HUDEP-2 (cell line): Measurements from ENCODE around the gene CTCF.
"Not testable (repeated sequence)": the region's sequence is repeated elsewhere in the genome, so short reads cannot be mapped to it uniquely, and the experiment has no call there.

Source experiments
- DNase-seq, 76 experiments: peaks; one replicate each; lab custom pipeline; 2025; ENCODE audit not compliant: unreplicated experiment in 76 of 76; lab: John Stamatoyannopoulos, UW

The CTCF gene, protein sequence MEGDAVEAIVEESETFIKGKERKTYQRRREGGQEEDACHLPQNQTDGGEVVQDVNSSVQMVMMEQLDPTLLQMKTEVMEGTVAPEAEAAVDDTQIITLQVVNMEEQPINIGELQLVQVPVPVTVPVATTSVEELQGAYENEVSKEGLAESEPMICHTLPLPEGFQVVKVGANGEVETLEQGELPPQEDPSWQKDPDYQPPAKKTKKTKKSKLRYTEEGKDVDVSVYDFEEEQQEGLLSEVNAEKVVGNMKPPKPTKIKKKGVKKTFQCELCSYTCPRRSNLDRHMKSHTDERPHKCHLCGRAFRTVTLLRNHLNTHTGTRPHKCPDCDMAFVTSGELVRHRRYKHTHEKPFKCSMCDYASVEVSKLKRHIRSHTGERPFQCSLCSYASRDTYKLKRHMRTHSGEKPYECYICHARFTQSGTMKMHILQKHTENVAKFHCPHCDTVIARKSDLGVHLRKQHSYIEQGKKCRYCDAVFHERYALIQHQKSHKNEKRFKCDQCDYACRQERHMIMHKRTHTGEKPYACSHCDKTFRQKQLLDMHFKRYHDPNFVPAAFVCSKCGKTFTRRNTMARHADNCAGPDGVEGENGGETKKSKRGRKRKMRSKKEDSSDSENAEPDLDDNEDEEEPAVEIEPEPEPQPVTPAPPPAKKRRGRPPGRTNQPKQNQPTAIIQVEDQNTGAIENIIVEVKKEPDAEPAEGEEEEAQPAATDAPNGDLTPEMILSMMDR

DNA sequence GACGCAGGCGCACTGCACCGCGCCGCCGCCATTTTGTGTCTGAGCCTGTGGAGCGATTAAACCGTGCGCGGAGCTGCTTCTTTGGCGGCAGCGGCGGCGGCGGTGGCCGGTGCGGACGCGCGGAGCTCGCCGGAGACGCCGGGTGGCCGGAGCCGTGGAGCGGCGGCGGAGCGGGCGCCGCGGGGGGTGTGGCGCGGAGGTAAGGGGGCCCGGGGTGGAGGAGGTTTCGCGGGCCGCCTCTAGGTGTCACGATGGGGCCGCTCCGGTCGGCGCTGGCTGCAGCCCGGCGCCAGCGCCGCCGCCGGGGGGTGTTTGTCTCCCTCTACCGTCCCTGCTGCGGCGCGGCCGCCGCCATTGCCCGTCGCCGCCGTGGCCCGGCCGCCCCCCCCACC lies at the start of gene CTCF:
Gene CTCF, plus strand, starts transcription at position 1 of the 392 bp plus-strand sequence. CDS start 48,307 bp downstream, outside the sequence.
- peak in 65 of 76 experiments; percentile 42 to 95 (median 73) for DNase-seq

DNA sequence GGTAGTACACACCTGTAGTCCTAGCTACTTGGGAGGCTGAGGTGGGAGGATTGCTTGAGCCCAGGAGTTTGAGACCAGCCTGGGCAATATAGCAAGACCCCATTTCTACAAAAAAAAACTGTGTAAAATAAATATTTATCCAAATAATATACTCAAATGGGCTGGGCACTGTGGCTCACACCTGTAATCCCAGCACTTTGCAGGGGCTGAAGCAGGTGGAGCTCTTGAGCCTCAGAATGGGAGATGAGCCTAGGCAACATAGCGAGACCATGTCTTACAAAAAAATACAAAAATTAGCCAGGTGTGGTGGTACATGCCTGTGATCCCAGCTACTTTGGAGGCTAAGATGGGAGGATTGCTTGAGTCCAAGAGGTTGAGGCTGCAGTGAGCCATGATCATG lies 48.4 kb upstream of the CTCF start:
- DNase-seq: not testable (repeated sequence)

DNA sequence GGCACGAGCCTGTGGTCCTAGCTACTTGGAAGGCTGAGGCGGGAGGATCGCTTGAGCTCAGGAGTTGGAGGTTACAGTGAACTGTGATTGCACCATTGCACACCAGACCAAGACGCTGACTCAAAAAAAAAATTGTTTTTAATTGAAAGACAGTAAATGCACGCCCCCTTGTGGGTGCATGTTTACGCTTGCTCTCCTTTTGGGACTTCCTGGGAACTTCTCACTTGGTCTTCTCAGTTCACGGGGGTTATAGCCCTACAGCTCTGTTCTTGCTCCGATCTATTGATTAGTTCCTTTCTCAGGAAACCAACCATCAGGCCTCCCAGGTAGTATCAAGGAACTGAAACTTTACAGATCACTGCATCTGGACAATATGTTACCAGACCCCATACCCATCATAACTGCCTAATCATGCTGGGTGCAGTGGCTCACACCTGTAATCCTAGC lies 47.9 kb upstream of the CTCF start:
- peak in 68 of 76 experiments; percentile 11 to 83 (median 64) for DNase-seq

DNA sequence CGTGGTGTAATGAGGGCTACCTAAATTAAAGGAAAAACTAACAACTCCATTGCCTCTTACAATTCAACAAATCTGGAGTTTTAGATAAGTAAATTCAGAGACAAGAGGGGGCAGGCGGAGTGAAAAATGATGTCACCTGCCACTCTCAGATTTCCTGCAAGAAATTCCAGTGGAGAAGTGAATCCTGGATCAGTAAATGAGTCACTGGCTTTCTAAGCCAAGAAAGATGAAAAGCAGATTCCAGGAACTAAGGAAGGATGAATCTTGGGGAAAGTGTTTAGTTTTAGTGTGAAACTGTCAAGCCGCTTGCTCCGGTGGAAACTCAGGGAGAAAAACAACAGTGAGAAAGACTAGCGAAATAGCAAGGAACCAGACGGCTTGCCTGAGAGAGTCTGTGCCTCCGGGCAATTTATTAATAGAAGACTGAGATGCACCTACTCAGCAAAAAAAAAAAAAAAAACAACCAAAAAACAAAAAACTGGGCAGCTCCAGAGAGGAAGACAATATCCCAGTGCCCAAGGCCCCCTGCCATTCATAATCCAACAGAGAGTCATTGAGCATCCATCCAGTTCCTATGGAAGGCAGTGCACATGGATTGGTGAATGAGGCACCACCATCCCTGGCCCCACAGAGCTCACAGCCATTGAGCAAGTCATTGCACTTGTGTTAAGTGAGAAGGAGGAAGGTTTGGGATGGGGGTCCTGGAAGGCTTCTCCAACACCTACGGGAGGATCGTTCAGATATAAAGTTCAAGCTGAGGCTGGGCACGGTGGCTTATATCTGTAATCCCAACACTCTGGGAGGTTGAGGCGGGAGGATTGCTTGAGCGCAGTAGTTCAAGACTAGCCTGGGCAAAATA lies 45.8 kb upstream of the CTCF start:
- DNase-seq: no peak

DNA sequence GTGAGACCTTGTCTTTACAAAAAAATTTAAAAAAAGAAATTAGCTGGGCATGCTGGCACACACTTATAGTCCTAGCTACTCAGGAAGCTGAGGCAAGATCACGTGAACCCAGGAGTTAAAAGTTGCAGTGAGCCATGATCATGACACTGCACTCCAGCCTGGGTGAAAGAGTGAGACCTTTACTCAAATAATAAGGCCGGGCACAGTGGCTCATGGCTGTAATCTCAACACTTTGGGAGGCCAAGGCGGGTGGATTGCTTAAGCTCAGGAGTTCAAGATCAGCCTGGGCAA lies 45.2 kb upstream of the CTCF start:
- DNase-seq: no peak

DNA sequence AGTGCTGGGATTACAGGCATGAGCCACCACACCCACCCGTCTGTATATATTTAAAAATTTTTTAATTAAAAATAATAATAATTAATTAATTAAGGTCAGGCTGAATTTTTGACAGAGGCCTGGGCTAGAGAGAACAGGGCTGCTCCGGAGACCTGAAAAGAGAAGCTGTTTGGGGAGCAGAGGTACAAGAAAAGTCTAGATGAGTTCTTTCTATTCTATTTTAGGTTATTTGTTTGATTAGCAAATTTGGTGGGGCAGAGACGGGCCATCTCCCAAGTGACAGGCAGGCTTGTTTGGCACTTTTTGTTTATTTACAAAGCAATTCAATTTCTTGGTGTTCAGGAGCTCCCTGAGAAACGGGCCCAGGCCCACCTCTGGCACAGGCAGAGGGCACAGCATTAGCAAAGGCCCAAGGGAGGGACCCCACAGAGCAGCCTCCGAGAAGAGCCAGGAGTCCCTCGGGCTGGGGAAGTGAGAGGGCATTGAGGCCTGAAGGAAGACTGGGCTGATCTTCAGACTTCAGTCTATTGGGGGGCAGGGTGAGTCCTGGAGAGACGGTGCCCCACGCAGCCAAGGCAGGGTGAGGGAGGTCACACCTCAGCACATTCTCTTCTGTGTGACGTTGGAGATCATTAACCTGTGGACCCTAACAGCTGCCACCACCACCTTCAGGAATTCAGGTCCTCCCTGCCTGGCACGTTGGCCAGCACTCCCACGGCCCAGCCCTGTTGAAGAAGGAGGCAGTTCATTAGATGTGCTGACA lies 44.5 kb upstream of the CTCF start:
- DNase-seq: no peak

DNA sequence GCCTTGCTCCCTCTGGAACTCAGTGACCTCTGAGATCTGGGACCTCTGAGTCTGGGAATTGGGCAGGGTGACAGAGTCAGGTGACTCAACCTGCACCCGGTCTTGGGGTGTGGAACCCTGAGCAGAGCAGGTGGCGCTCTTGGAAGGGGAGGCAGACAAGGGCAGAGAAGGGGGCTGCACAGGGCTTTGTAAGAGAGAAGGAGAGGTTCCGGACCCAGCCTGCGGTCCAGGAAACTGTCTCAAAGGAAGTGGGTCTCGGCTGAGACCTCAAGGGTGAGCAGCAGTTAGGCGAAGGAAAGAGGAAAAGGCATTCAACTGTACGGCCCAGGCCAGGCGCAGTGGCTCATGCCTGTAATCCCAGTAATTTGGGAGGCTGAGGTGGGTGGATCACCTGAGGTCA lies 43.6 kb upstream of the CTCF start:
- DNase-seq: no peak

DNA sequence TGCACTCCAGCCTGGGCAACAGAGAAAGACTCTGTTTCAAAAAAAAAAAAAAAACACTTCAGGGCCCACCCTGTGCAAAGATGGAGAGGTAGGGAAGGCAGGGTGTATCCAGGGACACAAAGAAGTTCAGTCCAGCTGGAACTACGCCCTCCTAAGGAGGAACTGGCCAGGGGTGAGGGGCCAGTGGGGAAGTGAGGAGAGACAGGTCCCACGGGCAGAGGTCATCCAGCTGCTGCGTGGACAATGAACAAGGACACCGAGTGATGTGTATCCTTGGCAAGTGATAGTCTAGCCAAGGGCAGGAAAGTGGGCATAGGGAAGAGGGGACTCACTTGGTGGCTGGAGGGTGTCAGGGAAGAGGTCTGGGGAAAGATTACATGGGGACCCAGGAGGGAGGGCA lies 43.1 kb upstream of the CTCF start:
- no peak for DNase-seq

DNA sequence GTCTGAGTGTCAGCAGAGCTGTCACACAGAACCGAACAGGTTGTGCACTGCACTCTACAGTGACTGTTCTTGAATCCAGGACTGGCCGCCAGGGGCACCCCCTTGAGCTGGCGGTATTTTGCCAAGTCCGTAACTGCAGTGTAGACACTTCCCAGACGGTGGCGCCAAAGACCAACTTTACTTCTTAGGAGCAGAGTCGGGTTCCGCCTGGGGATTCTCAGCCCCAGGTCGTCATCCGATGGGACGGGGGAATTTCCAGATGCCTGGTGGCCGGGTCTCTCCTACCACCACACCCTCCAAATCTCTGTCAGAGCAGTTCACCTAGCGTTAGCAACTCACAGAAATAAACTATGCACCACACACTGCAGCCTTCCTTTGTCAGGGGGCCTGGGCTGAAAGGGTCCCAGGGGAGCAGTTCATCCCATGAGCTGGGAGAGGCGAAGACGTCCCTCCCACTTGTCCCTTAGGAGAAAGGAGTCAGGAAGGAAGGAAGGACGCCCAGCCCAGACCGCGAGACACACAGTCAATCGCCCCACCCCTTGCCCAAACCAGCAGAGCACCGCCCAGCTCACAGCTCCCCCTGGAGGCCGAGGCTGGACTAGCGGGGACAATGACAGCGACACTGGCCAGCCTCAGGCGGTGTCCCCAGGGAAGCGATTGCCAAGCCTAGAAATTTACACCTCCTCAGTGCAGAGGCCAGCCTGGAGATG lies 41.1 kb upstream of the CTCF start:
- DNase-seq: peak in 74 of 76 experiments; percentile 41 to 98 (median 91)

DNA sequence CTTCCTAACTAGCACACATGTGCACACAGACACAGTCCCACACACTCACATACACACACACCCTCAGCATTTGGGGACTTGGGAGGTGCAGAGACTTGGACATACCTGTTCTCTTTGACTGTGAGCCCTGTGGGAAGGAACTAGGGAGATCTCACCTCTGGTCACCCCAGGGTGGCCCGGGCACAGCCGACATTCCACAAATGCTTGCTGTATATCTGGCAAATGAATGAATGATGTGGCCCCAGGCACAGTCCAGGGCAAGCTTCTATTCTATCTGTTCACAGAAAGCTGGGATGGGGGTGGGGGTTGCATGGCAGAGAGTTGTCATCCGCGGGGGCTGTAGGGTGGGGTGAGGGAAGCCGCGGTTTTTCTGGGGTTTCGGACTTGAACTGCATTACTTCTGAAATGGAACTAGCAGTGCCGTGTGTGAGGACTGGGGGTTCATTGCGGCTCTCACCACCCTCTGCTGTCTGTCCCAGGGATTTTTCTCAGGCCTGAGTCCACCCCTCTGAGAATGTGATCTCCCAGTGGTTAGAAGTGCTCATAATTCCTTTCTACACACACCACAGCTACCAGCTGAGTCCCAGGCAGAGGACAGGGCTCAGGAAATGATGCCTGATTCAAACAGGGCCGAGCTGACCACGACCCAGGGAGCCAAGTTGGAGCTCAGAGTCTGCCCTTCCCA lies 37.0 kb upstream of the CTCF start:
- DNase-seq: no peak

DNA sequence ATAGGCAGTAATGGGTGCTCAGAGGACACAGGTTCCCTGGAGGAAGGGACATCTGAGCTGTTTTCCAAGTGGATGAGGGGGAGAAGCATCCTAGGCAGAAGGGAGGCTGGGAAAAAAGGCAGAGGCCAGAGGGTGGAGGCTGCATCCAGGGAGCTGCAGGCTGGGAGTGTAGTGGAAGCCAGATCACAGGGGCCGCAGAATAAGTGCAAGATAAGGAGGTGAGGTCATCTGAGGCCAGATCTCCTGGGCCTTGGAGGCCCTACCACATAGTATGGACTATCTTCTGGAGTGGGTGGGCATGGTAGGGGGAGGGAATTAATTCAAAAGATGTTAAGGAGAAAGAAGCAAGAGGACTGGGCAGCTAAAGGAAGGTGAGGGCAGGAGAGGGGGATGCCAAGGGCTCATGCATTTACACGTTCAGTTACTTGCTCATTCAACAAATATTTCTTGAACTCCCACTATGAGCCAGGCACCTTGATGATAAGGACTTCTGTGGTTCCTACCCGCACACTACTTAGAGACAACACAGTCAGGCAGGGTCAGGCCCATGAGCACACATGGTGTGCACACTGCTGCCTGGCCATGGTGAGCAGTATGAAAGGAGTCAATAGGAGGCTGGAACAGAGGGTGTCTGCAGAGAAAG lies 36.1 kb upstream of the CTCF start:
- DNase-seq: peak in 68 of 76 experiments; percentile 20 to 81 (median 52)

DNA sequence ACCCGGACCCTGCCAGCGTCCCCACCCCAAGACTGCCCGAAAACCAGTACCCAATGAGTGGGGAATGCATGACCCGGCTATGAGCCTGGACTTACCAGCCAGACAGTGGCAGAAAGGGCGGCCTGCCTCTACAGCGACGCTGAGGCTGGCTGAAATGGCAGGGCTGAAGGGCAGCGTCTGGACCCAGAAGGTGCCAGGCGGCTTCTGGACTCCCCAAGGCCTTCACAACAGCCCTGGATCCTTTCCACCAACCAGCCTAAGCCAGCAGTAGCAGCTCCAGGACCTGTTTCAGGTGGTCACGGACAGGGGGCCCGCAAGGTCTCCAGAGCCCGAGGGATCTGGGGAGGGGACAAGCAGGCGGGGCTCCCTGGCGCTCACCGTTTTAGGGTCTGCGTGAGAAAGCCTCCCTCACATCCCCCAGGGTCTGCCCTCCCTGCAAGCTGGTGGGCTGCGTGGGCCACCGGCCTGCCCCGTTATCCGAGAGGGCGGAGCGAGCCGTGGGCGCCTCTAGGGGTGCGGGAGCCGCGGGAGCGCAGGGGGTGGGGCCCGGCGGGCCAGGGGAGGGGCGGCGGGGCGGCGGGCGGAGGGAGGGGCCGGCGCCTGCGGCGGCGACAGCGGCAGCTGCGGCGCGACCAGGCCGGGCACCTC lies 34.0 kb upstream of the CTCF start, which contains the start of gene RIPOR1:
Gene RIPOR1, plus strand, starts transcription at position 608 of the 648 bp plus-strand sequence. CDS start 9,618 bp downstream, outside the sequence.
- DNase-seq: peak in 34 of 76 experiments; percentile 22 to 61 (median 40)

DNA sequence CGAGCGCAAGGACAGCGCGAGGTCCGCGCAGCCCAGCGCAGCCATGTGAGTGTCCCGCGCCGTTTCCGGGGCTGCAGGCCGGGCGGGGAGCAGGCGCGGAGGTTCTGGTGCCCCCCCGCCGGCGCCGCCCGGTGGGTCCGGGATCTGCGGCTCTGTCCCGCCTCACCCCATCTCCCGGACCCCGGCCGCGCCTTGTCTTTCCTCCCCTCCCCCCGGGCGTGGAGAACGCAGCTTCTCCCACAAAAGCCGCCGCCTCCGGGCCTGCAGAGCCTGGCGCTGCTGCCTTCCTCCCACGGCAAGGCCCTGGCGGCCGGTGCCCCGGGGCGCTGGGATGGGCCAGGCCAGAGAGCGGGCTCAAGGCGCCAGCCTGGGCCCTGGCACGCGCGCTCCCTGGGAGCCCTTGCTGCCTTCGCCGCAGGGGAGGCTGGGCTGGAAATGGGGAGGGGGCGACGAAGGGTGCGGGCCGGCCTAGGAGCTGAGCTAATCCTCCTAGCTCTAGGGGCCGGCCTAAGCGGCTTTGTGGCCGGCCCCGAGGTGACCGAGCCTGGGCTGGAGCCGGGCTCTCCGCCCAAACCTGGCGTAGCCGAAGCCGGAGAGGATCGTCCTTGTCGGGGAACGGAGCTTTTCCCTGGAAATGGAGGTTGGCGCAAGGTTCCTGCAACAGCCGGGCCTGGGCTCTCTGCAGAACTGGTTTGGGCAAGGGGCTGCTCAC lies 33.3 kb upstream of the CTCF start:
- DNase-seq: peak in 13 of 76 experiments; percentile 18 to 50 (median 37)

DNA sequence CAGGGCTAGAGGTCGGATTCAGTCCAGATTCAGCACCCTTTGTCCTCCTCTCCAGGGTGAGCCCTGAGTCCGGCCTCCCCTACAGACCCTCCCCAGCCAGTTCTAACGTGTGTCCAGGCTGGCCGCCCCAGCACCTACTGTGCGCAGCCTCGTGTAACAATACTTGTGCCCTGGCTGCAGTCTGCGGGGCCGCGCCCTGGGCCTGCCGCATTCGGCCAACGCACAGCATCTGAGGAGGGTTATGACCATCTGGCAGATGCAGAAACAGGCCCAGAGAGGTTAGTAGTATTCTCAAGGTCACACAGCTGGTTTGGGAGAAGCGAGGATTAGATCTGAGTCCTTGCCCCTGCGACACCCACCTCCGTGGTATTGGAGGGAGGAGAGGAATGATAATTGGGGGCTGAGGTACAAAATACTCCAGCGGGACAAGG lies 32.7 kb upstream of the CTCF start:
- DNase-seq: peak in 16 of 76 experiments; percentile 12 to 53 (median 30)

DNA sequence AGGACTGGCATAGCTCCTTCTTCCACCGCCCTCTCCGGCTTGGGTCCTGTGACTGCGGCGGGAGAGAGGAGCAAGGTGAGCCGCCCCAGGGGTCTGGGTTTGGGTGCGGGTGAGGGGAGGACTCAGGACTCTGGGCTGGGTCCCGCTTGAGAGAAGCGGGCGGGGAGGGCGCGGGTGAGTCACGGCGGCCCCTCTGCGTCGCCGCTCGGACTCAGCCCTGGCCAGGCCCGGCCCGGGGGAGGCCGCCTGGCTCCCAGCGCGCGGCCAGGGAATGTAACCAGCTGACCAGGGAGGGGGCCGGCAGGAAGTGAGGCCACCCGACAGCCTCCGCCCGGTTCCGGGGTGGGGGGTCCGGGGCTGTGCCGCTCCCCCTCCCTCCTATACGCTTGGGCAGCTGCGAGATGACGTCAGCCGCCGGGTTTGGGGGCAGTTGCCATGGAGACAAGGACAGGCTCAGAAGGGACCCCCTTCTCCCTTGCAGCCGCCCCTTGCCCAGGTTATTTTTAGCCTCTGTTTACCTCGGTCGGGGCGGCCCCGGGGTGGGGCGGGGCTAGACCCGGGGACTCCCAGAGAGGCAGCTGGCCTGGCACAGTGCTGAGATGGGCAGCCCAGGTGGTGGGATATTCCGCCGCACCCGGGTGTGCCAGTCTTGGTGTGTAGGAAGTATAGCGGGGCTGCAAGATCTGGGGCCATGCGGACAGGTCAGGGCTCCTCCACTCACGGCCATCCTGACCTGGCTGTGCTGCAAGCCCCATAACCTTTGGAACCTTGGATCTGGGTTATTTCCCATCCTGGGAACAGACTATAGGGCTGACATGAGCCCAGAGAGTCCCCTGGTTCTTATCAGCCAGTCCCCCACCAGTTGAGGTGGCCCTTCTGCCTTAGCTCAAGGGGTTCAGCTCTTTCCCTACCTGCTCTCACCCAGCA lies 32.0 kb upstream of the CTCF start:
- peak in 14 of 76 experiments; percentile 7 to 44 (median 32) for DNase-seq

DNA sequence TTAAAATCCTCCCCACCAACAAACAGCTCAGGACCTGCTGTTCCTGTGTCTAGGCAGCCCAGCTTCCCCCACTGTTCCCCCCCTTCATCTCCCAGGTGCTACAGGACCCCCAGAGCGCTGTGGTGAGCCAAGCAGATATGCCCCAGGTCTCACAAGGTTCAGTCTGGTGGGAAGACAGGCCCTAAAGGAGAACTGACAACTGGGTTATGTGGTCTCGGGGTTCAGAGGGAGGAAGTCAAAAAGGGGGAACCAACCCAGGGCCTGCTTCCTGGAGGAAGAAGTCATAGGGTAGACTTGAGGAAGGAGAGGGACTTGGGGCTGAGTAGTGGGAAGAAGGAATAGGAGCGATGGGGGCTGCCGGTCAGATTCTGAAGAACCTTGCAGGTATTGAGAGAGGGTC lies 31.1 kb upstream of the CTCF start:
- no peak for DNase-seq
